SIG-M5 (cell line): Measurements from ENCODE around the gene ADARB1.

ENCODE experiments used
- DNase-seq: peaks from one replicate; lab custom pipeline; 2025; lab: John Stamatoyannopoulos, UW

The ADARB1 gene

GRCh38 chr21:45252448-45252925 is 178.1 kb downstream of the ADARB1 start:
- no peak for DNase-seq

GRCh38 chr21:45253180-45253579 is 178.8 kb downstream of the ADARB1 start:
- no peak for DNase-seq

- DNase-seq: no peak
These were observed 179.5 kb downstream of the ADARB1 start for GRCh38 chr21:45253633-45254459.

- DNase-seq: no peak
These were observed 180.1 kb downstream of the ADARB1 start for GRCh38 chr21:45254460-45254930.

GRCh38 chr21:45255381-45256020 is 181.1 kb downstream of the ADARB1 start:
- DNase-seq: no peak

GRCh38 chr21:45256021-45256911 is 181.9 kb downstream of the ADARB1 start:
- DNase-seq: no peak

- DNase-seq: no peak
These were observed 182.7 kb downstream of the ADARB1 start for GRCh38 chr21:45256912-45257672.

GRCh38 chr21:45257673-45258341 is 183.4 kb downstream of the ADARB1 start:
- no peak for DNase-seq

GRCh38 chr21:45258466-45258865 is 184.1 kb downstream of the ADARB1 start:
- no peak for DNase-seq

- no peak for DNase-seq
These were observed 184.9 kb downstream of the ADARB1 start for GRCh38 chr21:45259206-45259840.

GRCh38 chr21:45260191-45260825 is 185.9 kb downstream of the ADARB1 start:
- no peak for DNase-seq

GRCh38 chr21:45261093-45261492 is 186.7 kb downstream of the ADARB1 start:
- DNase-seq: no peak

- DNase-seq: no peak
These were observed 187.7 kb downstream of the ADARB1 start for GRCh38 chr21:45262041-45262581.

GRCh38 chr21:45262616-45263015 is 188.2 kb downstream of the ADARB1 start:
- DNase-seq: no peak

- DNase-seq: no peak
These were observed 189.2 kb downstream of the ADARB1 start for GRCh38 chr21:45263534-45263933.

GRCh38 chr21:45264146-45264911 is 189.9 kb downstream of the ADARB1 start:
- no peak for DNase-seq

GRCh38 chr21:45264912-45265515 is 190.6 kb downstream of the ADARB1 start:
- DNase-seq: no peak
